Testis (tissue), 2 donors: ENCODE measurements around the gene NXPH4.

Experiments
- POLR2A ChIP-seq: fragments of 450-650 bp; IDR thresholded peaks from one replicate; pipeline ENCODE4 v1.6.1; 2017; ENCODE audit warnings: antibody characterized with exemption, mild to moderate bottlenecking, moderate library complexity
- TF ChIP-seq, protein P1 (sequence below), 3 experiments: fragments of 450-650 bp in 2 of 3; fragments of 200-600 bp in 1 of 3; sonication (generic) in 1 of 3; IDR thresholded peaks; one replicate each; pipeline ENCODE4 v1.5.1; 2016 to 2019; ENCODE audit warnings: antibody characterized with exemption in 3 of 3, mild to moderate bottlenecking in 2 of 3, moderate library complexity in 1 of 3

DNA sequence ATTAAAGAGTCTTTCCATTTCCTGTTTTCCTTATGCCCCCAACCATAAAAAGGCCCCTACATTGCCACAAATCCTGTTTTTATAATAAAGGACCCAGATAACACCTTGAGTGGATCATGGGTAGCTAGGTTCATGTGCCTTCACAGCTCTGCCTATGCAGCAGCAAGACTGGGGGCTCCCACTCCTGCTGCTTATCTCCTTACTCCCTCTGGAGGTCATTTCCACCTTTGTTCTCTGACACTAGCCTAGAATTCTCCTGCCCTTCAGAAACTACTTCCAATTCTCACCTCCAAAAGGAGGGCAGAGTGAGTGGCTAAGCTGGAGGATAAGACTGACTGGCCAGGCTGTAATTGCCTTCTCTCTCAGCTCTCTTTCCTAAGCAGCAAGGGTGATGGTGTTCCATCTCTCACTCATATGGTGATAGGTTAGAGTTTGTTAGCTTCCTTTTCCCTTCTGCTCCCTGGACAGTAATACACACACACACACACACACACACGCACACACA lies 54.4 kb downstream of the NXPH4 start:
- TF ChIP-seq, protein P1, sequence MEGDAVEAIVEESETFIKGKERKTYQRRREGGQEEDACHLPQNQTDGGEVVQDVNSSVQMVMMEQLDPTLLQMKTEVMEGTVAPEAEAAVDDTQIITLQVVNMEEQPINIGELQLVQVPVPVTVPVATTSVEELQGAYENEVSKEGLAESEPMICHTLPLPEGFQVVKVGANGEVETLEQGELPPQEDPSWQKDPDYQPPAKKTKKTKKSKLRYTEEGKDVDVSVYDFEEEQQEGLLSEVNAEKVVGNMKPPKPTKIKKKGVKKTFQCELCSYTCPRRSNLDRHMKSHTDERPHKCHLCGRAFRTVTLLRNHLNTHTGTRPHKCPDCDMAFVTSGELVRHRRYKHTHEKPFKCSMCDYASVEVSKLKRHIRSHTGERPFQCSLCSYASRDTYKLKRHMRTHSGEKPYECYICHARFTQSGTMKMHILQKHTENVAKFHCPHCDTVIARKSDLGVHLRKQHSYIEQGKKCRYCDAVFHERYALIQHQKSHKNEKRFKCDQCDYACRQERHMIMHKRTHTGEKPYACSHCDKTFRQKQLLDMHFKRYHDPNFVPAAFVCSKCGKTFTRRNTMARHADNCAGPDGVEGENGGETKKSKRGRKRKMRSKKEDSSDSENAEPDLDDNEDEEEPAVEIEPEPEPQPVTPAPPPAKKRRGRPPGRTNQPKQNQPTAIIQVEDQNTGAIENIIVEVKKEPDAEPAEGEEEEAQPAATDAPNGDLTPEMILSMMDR (IDR thresholded peaks at IDR 0.05): no peak
- TF ChIP-seq POLR2A: no peak
